RPMI7951 (cell line): ENCODE results near the gene LGR5. TPM values are rescaled to one million over a fixed set of nuclear protein-coding genes. Genes with fewer than 3 reads are reported as not detected.

ENCODE experiments used
- DNase-seq: peaks from one replicate; pipeline ENCODE4 v3.0.0-alpha.2; 2012; ENCODE audit warnings: low read depth
- total RNA-seq: library from RNA; depleted of rRNA; stranded (reverse); fragments of >200 nt; shearing (Covaris generic); gene quantifications from 2 replicates; pipeline ENCODE4 v1.2.3, GENCODE V29; 2014

The LGR5 gene
- total RNA-seq, 1 experiment from 2014 or later = not detected

- no peak for DNase-seq
These were observed 311 bp upstream of the LGR5 start for GRCh38 chr12:71439362-71439612.

GRCh38 chr12:71440345-71440762 is 756 bp downstream of the LGR5 start:
- no peak for DNase-seq

- no peak for DNase-seq
These were observed 1.5 kb downstream of the LGR5 start for GRCh38 chr12:71440763-71441748.

- no peak for DNase-seq
These were observed 2.4 kb downstream of the LGR5 start for GRCh38 chr12:71441836-71442566.

GRCh38 chr12:71442567-71442931 is 3.0 kb downstream of the LGR5 start:
- no peak for DNase-seq

- no peak for DNase-seq
These were observed 5.5 kb downstream of the LGR5 start for GRCh38 chr12:71445071-71445470.

GRCh38 chr12:71447691-71448132 is 8.1 kb downstream of the LGR5 start:
- no peak for DNase-seq

GRCh38 chr12:71448150-71448581 is 8.6 kb downstream of the LGR5 start:
- no peak for DNase-seq

- no peak for DNase-seq
These were observed 9.9 kb downstream of the LGR5 start for GRCh38 chr12:71449373-71450070.

GRCh38 chr12:71452006-71452405 is 12.4 kb downstream of the LGR5 start:
- DNase-seq = no peak

- no peak for DNase-seq
These were observed 15.6 kb downstream of the LGR5 start for GRCh38 chr12:71455028-71455737.

GRCh38 chr12:71456316-71456715 is 16.7 kb downstream of the LGR5 start:
- no peak for DNase-seq

GRCh38 chr12:71456990-71457389 is 17.4 kb downstream of the LGR5 start:
- DNase-seq = no peak

- DNase-seq = no peak
These were observed 20.7 kb downstream of the LGR5 start for GRCh38 chr12:71460318-71460717.

- no peak for DNase-seq
These were observed 21.4 kb downstream of the LGR5 start for GRCh38 chr12:71460850-71461609.

- DNase-seq = no peak
These were observed 22.3 kb downstream of the LGR5 start for GRCh38 chr12:71461787-71462328.

GRCh38 chr12:71465796-71466195 is 26.2 kb downstream of the LGR5 start:
- DNase-seq = no peak

- DNase-seq = peak; percentile 68
These were observed 29.7 kb downstream of the LGR5 start for GRCh38 chr12:71469258-71469750.

- no peak for DNase-seq
These were observed 32.9 kb downstream of the LGR5 start for GRCh38 chr12:71472441-71472911.

- DNase-seq = no peak
These were observed 35.2 kb downstream of the LGR5 start for GRCh38 chr12:71474791-71475190.
